Lung (tissue), 12 donors: Measurements from ENCODE around the gene FOXK1. TPM values are rescaled to one million over a fixed set of nuclear protein-coding genes. Genes with fewer than 3 reads are reported as not detected.
A peak's percentile ranks its signal among the peaks of the same experiment; 100 is the strongest.

Experiments used
- ATAC-seq: fragments of 200-7000 bp; cut with Tn5 transposase; one replicate; pipeline ENCODE4 v1.9.1; 2020; ENCODE audit warnings: moderate number of reproducible peaks; ENCODE audit not compliant: insufficient read depth, low FRiP score
- DNase-seq, 3 donors: peaks; one replicate each; pipeline ENCODE4 v3.0.0-alpha.2; 2013 to 2017
- H3K27ac ChIP-seq, 2 donors: one replicate each; pipeline ENCODE4 v1.5.1; 2013; ENCODE audit warnings: mild to moderate bottlenecking in 2 of 2, moderate library complexity in 2 of 2, control low read depth in 1 of 2, inconsistent platforms in 1 of 2, low read depth in 1 of 2, low read length in 1 of 2
- H3K27me3 ChIP-seq, 3 donors: one replicate each; pipeline ENCODE4 v1.5.1; 2013; ENCODE audit warnings: low read length in 2 of 3; ENCODE audit not compliant: control insufficient read depth in 3 of 3, insufficient read depth in 3 of 3
- H3K36me3 ChIP-seq, 4 donors: one replicate each; pipeline ENCODE4 v1.5.1; 2013; ENCODE audit warnings: low read length in 4 of 4, mild to moderate bottlenecking in 1 of 4, moderate library complexity in 1 of 4; ENCODE audit not compliant: control insufficient read depth in 4 of 4, insufficient read depth in 4 of 4
- H3K4me1 ChIP-seq, 5 donors: one replicate each; pipeline ENCODE4 v1.5.1; 2013; ENCODE audit warnings: low read length in 5 of 5, mild to moderate bottlenecking in 2 of 5, moderate library complexity in 1 of 5; ENCODE audit not compliant: control insufficient read depth in 5 of 5, insufficient read depth in 5 of 5
- H3K4me3 ChIP-seq: one replicate; pipeline ENCODE4 v1.5.1; 2013; ENCODE audit warnings: mild to moderate bottlenecking, control low read depth, moderate library complexity
- H3K9ac ChIP-seq, 2 donors: one replicate each; pipeline ENCODE4 v1.5.1; 2013; ENCODE audit warnings: low read length in 2 of 2, control low read depth in 1 of 2; ENCODE audit not compliant: insufficient read depth in 1 of 2
- H3K9me3 ChIP-seq, 4 donors: one replicate each; pipeline ENCODE4 v1.5.1; 2013; ENCODE audit warnings: low read length in 3 of 4, mild to moderate bottlenecking in 1 of 4, moderate library complexity in 1 of 4; ENCODE audit not compliant: control insufficient read depth in 4 of 4, insufficient read depth in 3 of 4
- CTCF ChIP-seq: IDR thresholded peaks from 2 replicates; pipeline ENCODE4 v1.5.1; 2012; ENCODE audit warnings: mild to moderate bottlenecking; ENCODE audit errors: control extremely low read depth, extremely low read depth
- WGBS, 2 donors: extraction: QIAGEN DNeasy Blood & Tissue Kit; methylation state at CpG; one replicate each; pipeline ENCODE4 v1.1.7; 2013; 5-methylcytosine and 5-hydroxymethylcytosine counted together
- polyA plus RNA-seq, 2 donors: library from polyadenylated mRNA; stranded (reverse); fragments of 200-250 nt; gene quantifications; one replicate each; pipeline ENCODE4 v1.2.1, GENCODE V29; 2013
- total RNA-seq, 2 donors: library from RNA; depleted of rRNA in 1 of 2; stranded (reverse); fragments of >200 nt in 1 of 2; gene quantifications; one replicate each; pipeline ENCODE4 v1.2.1, GENCODE V29; 2014 to 2021
- donor health status: control.
- donor health status: control.
- donor health status: Bipolar disorder and iron deficiency.
- donor health status: healthy.
- donor health status: DM: yes; HTN: yes; CAD: no.

Gene FOXK1
- total and polyA plus RNA-seq, 4 donors, result 6.4 to 36.2 (median 14.3) TPM

- Histone ChIP-seq H3K9me3 (no peaks in the 10 kb centered on the region), H3K36me3 (peaks cover 5 to 9% (median 9%) of the 10 kb centered on the region in 4 donors), H3K4me1 (peaks cover 7 to 24% (median 15%) of the 10 kb centered on the region in 5 donors), H3K27me3 (no peaks in the 10 kb centered on the region), H3K4me3 (no peak overlapping the region), H3K9ac (peak overlapping the region in 1 of 2 donors; percentile 59), H3K27ac (peak overlapping the region; percentile 71 to 91)
- no peak for TF ChIP-seq CTCF
- ATAC-seq (peak; percentile 70), DNase-seq (peak; percentile 70 to 85 (median 78))
- 18 to 21% methylated on average over 23 of the region's 23 CpGs for WGBS, 2 donors
Measured at GRCh38 chr7:4738711-4739527, 56.8 kb downstream of the FOXK1 start.

GRCh38 chr7:4739528-4739992 is 57.5 kb downstream of the FOXK1 start:
- DNase-seq, result peak in 2 of 3 donors; percentile 60 to 65
- WGBS, 2 donors, result 27 to 58% methylated on average over 16 of the region's 16 CpGs

GRCh38 chr7:4740796-4741195 is 58.7 kb downstream of the FOXK1 start:
- ATAC-seq (no peak), DNase-seq (no peak)
- WGBS, 2 donors, result 96 to 97% methylated on average over 22 of the region's 22 CpGs
- Histone ChIP-seq H3K9me3 (no peaks in the 10 kb centered on the region), H3K27me3 (no peaks in the 10 kb centered on the region), H3K4me1 (peaks cover 6 to 39% (median 22%) of the 10 kb centered on the region in 5 donors), H3K4me3 (no peak overlapping the region), H3K27ac (no peak overlapping the region), H3K9ac (no peak overlapping the region), H3K36me3 (peaks cover 5 to 9% (median 9%) of the 10 kb centered on the region in 4 donors)
- no peak for TF ChIP-seq CTCF

More at GRCh38 chr7:4739528-4739992, 57.5 kb downstream of the FOXK1 start:
- no peak for ATAC-seq
- no peaks in the 10 kb centered on the region for H3K27me3 ChIP-seq
- H3K27ac ChIP-seq, result peak overlapping the region; percentile 71 to 91
- peak overlapping the region; percentile 1 for H3K4me3 ChIP-seq
- H3K36me3 ChIP-seq, result peaks cover 5 to 9% (median 9%) of the 10 kb centered on the region in 4 donors
- H3K9ac ChIP-seq, result peak overlapping the region in 1 of 2 donors; percentile 59
- no peaks in the 10 kb centered on the region for H3K9me3 ChIP-seq
- TF ChIP-seq CTCF, result no peak
- H3K4me1 ChIP-seq, result peaks cover 9 to 31% (median 19%) of the 10 kb centered on the region in 5 donors
